Glutamatergic neuron (in vitro differentiated cells): Measurements from ENCODE around the gene ZNF793. TPM values are rescaled to one million over a fixed set of nuclear protein-coding genes. Genes with fewer than 3 reads are reported as not detected.

Experiments
- DNase-seq: peaks from one replicate; pipeline ENCODE4 v3.0.0; 2022
- H3K27ac Mint-ChIP-seq: one replicate; pipeline ENCODE4 v1.8.0; 2020; ENCODE audit warnings: mild to moderate bottlenecking, mixed read lengths, inconsistent platforms; ENCODE audit not compliant: unreplicated experiment
- H3K27me3 Mint-ChIP-seq: one replicate; pipeline ENCODE4 v1.8.0; 2020; ENCODE audit warnings: mild to moderate bottlenecking, moderate library complexity, mixed read lengths, inconsistent platforms; ENCODE audit not compliant: unreplicated experiment
- H3K36me3 Mint-ChIP-seq: one replicate; pipeline ENCODE4 v1.8.0; 2020; ENCODE audit warnings: mild to moderate bottlenecking, mixed read lengths, inconsistent platforms; ENCODE audit not compliant: unreplicated experiment
- H3K4me1 Mint-ChIP-seq: one replicate; pipeline ENCODE4 v1.8.0; 2020; ENCODE audit warnings: mild to moderate bottlenecking, low read depth, mixed read lengths, inconsistent platforms; ENCODE audit not compliant: unreplicated experiment
- H3K4me3 Mint-ChIP-seq: one replicate; pipeline ENCODE4 v1.8.0; 2020; ENCODE audit warnings: mild to moderate bottlenecking, mixed read lengths, inconsistent platforms; ENCODE audit not compliant: unreplicated experiment
- H3K9me3 Mint-ChIP-seq: one replicate; pipeline ENCODE4 v1.8.0; 2020; ENCODE audit warnings: mild to moderate bottlenecking, moderate library complexity, mixed read lengths, inconsistent platforms; ENCODE audit not compliant: unreplicated experiment
- CTCF ChIP-seq: fragments of 200-600 bp; sonication (generic); IDR thresholded peaks from one replicate; pipeline ENCODE4 v1.5.0; 2021; ENCODE audit not compliant: partially characterized antibody, unreplicated experiment
- total RNA-seq: library from RNA; stranded (reverse); fragmentation: NEBNext Ultra II Directional; extraction: Animal tissue kit (Norgen Biotek cat#: 25700); gene quantifications from one replicate; pipeline ENCODE4 v1.2.1, GENCODE V29; 2021; ENCODE audit not compliant: unreplicated experiment

The ZNF793 gene
- total RNA-seq, 1 donor from 2014 or later = 19.4 TPM

DNA sequence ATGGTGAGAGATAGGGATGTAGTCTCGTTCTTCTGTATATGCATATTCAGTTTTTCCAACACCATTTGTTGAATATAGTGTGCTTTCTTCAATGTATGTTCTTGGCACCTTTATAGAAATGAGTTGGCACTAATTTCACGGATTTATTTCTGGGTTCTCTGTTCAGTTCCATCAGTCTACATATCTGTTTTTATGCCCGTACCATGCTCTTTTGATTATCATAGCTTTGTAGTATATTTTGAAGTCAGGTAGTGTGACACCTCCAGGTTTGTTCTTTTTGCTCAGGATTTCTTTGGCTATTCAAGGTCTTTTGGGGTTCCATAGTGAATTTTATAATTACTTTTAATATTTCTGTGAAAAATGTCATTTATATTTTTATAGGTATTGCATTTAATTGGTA is 14.5 kb upstream of the ZNF793 start:
- TF ChIP-seq CTCF = no peak
- H3K9me3 Mint-ChIP-seq = peaks cover 25% of the 10 kb centered on the region
- no peak overlapping the region for H3K4me3 Mint-ChIP-seq
- H3K27ac Mint-ChIP-seq = no peak overlapping the region
- no peak for DNase-seq
- H3K4me1 Mint-ChIP-seq = no peaks in the 10 kb centered on the region
- peaks cover 32% of the 10 kb centered on the region for H3K36me3 Mint-ChIP-seq
- H3K27me3 Mint-ChIP-seq = no peaks in the 10 kb centered on the region

GRCh38 chr19:37505958-37506386 is 767 bp upstream of the ZNF793 start:
- no peak overlapping the region for H3K27ac Mint-ChIP-seq

DNA sequence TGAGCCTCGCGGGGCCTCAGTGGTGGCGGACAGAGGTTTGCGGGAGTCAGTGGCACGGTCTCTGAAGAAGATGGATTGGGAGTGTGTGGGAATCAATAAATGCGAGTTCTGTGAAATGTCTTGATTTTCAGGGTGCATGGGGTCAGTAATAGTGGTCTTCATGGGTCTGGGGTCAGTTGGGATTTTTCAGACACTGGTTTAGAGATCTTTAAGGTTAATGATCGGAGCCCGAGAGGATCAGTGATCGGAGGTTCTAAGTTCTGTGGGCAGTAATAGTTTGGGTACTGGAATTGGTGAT is 377 bp downstream of the ZNF793 start:
- Mint-ChIP-seq H3K4me1 (no peaks in the 10 kb centered on the region), H3K27me3 (no peaks in the 10 kb centered on the region)
- DNase-seq = no peak

More at GRCh38 chr19:37505958-37506386, 767 bp upstream of the ZNF793 start:
- H3K4me3 Mint-ChIP-seq = no peak overlapping the region
- H3K9me3 Mint-ChIP-seq = peaks cover 1% of the 10 kb centered on the region
- H3K4me1 Mint-ChIP-seq = no peaks in the 10 kb centered on the region
- peak; percentile 14 for DNase-seq
- no peak for TF ChIP-seq CTCF
- peaks cover 24% of the 10 kb centered on the region for H3K36me3 Mint-ChIP-seq
- H3K27me3 Mint-ChIP-seq = no peaks in the 10 kb centered on the region

GRCh38 chr19:37511186-37511585 is 4.4 kb downstream of the ZNF793 start:
- no peak for TF ChIP-seq CTCF
- Mint-ChIP-seq H3K36me3 (peaks cover 9% of the 10 kb centered on the region), H3K9me3 (no peaks in the 10 kb centered on the region), H3K4me3 (no peak overlapping the region), H3K27me3 (no peaks in the 10 kb centered on the region), H3K27ac (no peak overlapping the region), H3K4me1 (no peaks in the 10 kb centered on the region)
- no peak for DNase-seq

More for the DNA sequence above, 377 bp downstream of the ZNF793 start:
- H3K36me3 Mint-ChIP-seq = peaks cover 19% of the 10 kb centered on the region
- no peak overlapping the region for H3K27ac Mint-ChIP-seq
- H3K4me3 Mint-ChIP-seq = no peak overlapping the region
- H3K9me3 Mint-ChIP-seq = peaks cover 1% of the 10 kb centered on the region
- no peak for TF ChIP-seq CTCF

DNA sequence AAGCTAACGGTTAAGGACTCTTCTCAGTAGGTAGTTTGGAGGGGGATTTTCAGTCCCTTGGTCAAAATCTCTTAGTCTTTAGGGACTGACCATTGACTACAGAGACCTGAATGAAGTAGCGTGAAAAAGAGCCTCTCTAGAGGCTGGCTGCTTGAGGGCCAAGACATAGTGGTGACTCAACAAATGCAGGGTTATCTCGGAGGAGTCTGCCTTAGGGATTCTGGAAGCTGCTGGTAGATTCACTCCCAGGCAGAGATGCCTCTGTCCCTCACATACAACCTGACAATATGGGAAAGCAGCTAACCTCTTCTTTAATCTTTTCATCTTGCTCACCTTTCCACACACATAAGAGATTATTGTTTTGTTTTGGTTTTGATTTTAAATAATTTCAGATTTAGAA is 5.1 kb downstream of the ZNF793 start:
- DNase-seq = no peak
- H3K9me3 Mint-ChIP-seq = no peaks in the 10 kb centered on the region
- peaks cover 9% of the 10 kb centered on the region for H3K36me3 Mint-ChIP-seq
- H3K27me3 Mint-ChIP-seq = no peaks in the 10 kb centered on the region
- no peaks in the 10 kb centered on the region for H3K4me1 Mint-ChIP-seq
- H3K4me3 Mint-ChIP-seq = no peak overlapping the region
- no peak for TF ChIP-seq CTCF
- H3K27ac Mint-ChIP-seq = no peak overlapping the region
